Measurements from ENCODE around the gene RALGAPA1.

GRCh38 chr14:35835208-35835982, 26.3 kb upstream of the RALGAPA1 start:
- TF ChIP-seq CTCF (IDR thresholded peaks at IDR 0.05; ENCODE audit: borderline replicate concordance, extremely low read depth, low read length, poor library complexity, severe bottlenecking) (no peak), EZH2 (IDR thresholded peaks at IDR 0.05; ENCODE audit: borderline replicate concordance, low read depth, low read length, severe bottlenecking) (no peak)

All from DND-41 (cell line).